GM19238 (cell line): ENCODE measurements around the gene TEF.

Source experiments
- DNase-seq: peaks from one replicate; pipeline ENCODE4 v3.0.0; 2011; ENCODE audit warnings: low spot score; ENCODE audit not compliant: insufficient read length

TEF gene

GRCh38 chr22:41381329-41382097, at the start of gene TEF:
TSS of gene TEF (plus strand) at chr22:41381942. CDS start at chr22:41382045, 103 bp downstream.
- peak; percentile 99 for DNase-seq

- DNase-seq: no peak
Observed at GRCh38 chr22:41332217-41332939, 49.4 kb upstream of the TEF start.

GRCh38 chr22:41333806-41334205, 47.9 kb upstream of the TEF start:
- DNase-seq: no peak

- no peak for DNase-seq
Observed at GRCh38 chr22:41334215-41334614, 47.5 kb upstream of the TEF start.

GRCh38 chr22:41334951-41335635, 46.6 kb upstream of the TEF start:
- no peak for DNase-seq

GRCh38 chr22:41338614-41339212, 43.0 kb upstream of the TEF start:
- DNase-seq: no peak

GRCh38 chr22:41339823-41340222, 41.9 kb upstream of the TEF start:
- no peak for DNase-seq

- no peak for DNase-seq
Observed at GRCh38 chr22:41340357-41340756, 41.4 kb upstream of the TEF start.

GRCh38 chr22:41341012-41341411, 40.7 kb upstream of the TEF start:
- no peak for DNase-seq

GRCh38 chr22:41341990-41342389, 39.8 kb upstream of the TEF start:
- DNase-seq: peak; percentile 59

GRCh38 chr22:41343300-41343699, 38.4 kb upstream of the TEF start:
- DNase-seq: no peak

- DNase-seq: no peak
Observed at GRCh38 chr22:41343717-41344116, 38.0 kb upstream of the TEF start.

GRCh38 chr22:41344189-41344788, 37.5 kb upstream of the TEF start:
- DNase-seq: no peak

- DNase-seq: no peak
Observed at GRCh38 chr22:41345807-41346335, 35.9 kb upstream of the TEF start.

GRCh38 chr22:41347066-41347859, 34.5 kb upstream of the TEF start:
- no peak for DNase-seq

GRCh38 chr22:41348964-41349484, 32.7 kb upstream of the TEF start:
- DNase-seq: no peak

- no peak for DNase-seq
Observed at GRCh38 chr22:41350087-41350486, 31.7 kb upstream of the TEF start.

- DNase-seq: no peak
Observed at GRCh38 chr22:41351011-41351410, 30.7 kb upstream of the TEF start.

- DNase-seq: no peak
Observed at GRCh38 chr22:41352058-41352457, 29.7 kb upstream of the TEF start.
